Mucosa of descending colon (tissue), 3 donors: ENCODE data around the gene PROP1. TPM values are rescaled to one million over a fixed set of nuclear protein-coding genes. Genes with fewer than 3 reads are reported as not detected.

Experiments
- ATAC-seq: fragments of 200-7000 bp; cut with Tn5 transposase; one replicate; pipeline ENCODE4 v1.9.1; 2020; ENCODE audit warnings: mild to moderate bottlenecking, moderate library complexity
- DNase-seq, 3 donors: peaks; one replicate each; pipeline ENCODE4 v3.0.0-alpha.2; 2020
- H3K36me3 ChIP-seq: fragments of 200-600 bp; one replicate; pipeline ENCODE4 v1.8.0; 2021; ENCODE audit warnings: low read depth, mild to moderate bottlenecking
- H3K4me1 ChIP-seq: fragments of 200-600 bp; one replicate; pipeline ENCODE4 v1.8.0; 2021; ENCODE audit warnings: low read depth, mild to moderate bottlenecking
- H3K4me3 ChIP-seq: fragments of 200-600 bp; one replicate; pipeline ENCODE4 v1.8.0; 2021; ENCODE audit warnings: mild to moderate bottlenecking
- H3K9me3 ChIP-seq: fragments of 200-600 bp; one replicate; pipeline ENCODE4 v1.8.0; 2021; ENCODE audit warnings: mild to moderate bottlenecking
- CTCF ChIP-seq: fragments of 200-600 bp; IDR thresholded peaks from one replicate; pipeline ENCODE4 v1.8.0; 2022; ENCODE audit warnings: antibody characterized with exemption, mild to moderate bottlenecking
- intact Hi-C, 2 donors: fragments of 100-400 bp; cut with DNase I in 1 of 2; cut with micrococcal nuclease in 1 of 2; formaldehyde crosslinking; loops; one replicate each; pipeline versions ENCODE4 v1.11.0 to v1.11.1; 2022; cut with DNase I, micrococcal nuclease
- total RNA-seq, 3 donors: library from RNA; stranded (reverse); fragmentation: NEBNext Ultra II Directional in 2 of 3; extraction: Animal tissue kit (Norgen Biotek cat#: 25700) in 2 of 3; gene quantifications; one replicate each; pipeline versions ENCODE4 v1.2.1 to v1.2.4, GENCODE V29; 2021 to 2023
- donor health status: DM: no; HTN: no; CAD: no; lungs with moderate emphysema.
- donor health status: DM: no; HTN: no; CAD: no.
- donor health status: DM: no; HTN: yes; CAD: no.

The PROP1 gene
- total RNA-seq, 3 donors from 2014 or later: not detected

GRCh38 chr5:177988989-177989625 is 6.9 kb downstream of the PROP1 start:
- ATAC-seq (no peak), DNase-seq (no peak)
- H3K9me3 ChIP-seq: no peaks in the 10 kb centered on the region
- no peaks in the 10 kb centered on the region for H3K4me1 ChIP-seq
- H3K4me3 ChIP-seq: no peak overlapping the region
- no peaks in the 10 kb centered on the region for H3K36me3 ChIP-seq
- intact Hi-C loops: no loop called here
- TF ChIP-seq CTCF: no peak

- intact Hi-C loops: no loop called here
- no peak overlapping the region for H3K4me3 ChIP-seq
- no peaks in the 10 kb centered on the region for H3K9me3 ChIP-seq
- DNase-seq (no peak), ATAC-seq (no peak)
- no peak for TF ChIP-seq CTCF
- H3K36me3 ChIP-seq: no peaks in the 10 kb centered on the region
- no peaks in the 10 kb centered on the region for H3K4me1 ChIP-seq
These were observed 8.7 kb downstream of the PROP1 start for GRCh38 chr5:177987326-177987725.

- intact Hi-C loops: no loop called here
- Histone ChIP-seq H3K36me3 (no peaks in the 10 kb centered on the region), H3K4me3 (no peak overlapping the region), H3K9me3 (no peaks in the 10 kb centered on the region), H3K4me1 (no peaks in the 10 kb centered on the region)
- no peak for TF ChIP-seq CTCF
- no peak for DNase-seq
- ATAC-seq: no peak
These were observed 10.5 kb downstream of the PROP1 start for GRCh38 chr5:177985430-177986040.

- DNase-seq (no peak), ATAC-seq (no peak)
- Histone ChIP-seq H3K4me1 (no peaks in the 10 kb centered on the region), H3K9me3 (no peaks in the 10 kb centered on the region), H3K36me3 (no peaks in the 10 kb centered on the region), H3K4me3 (no peak overlapping the region)
- TF ChIP-seq CTCF: no peak
- intact Hi-C loops: no loop called here
These were observed 11.3 kb downstream of the PROP1 start for GRCh38 chr5:177984584-177985206.

GRCh38 chr5:177983763-177984583 is 12.1 kb downstream of the PROP1 start:
- TF ChIP-seq CTCF: no peak
- Histone ChIP-seq H3K4me3 (no peak overlapping the region), H3K4me1 (no peaks in the 10 kb centered on the region), H3K36me3 (no peaks in the 10 kb centered on the region), H3K9me3 (no peaks in the 10 kb centered on the region)
- DNase-seq (no peak), ATAC-seq (no peak)
- intact Hi-C loops: no loop called here
